Tibial nerve (tissue), 4 donors: Measurements from ENCODE around the gene CTNNA1.

Experiments used
- CTCF ChIP-seq, 5 experiments: fragments of 200-600 bp in 3 of 5; fragments of 450-650 bp in 2 of 5; sonication (generic) in 3 of 5; IDR thresholded peaks; one replicate each; pipeline ENCODE4 v1.5.1; 2016 to 2019; ENCODE audit warnings: antibody characterized with exemption in 5 of 5, mild to moderate bottlenecking in 3 of 5, moderate library complexity in 2 of 5
- EP300 ChIP-seq, 2 donors: sonication (generic); formaldehyde crosslinking; IDR thresholded peaks; one replicate each; pipeline ENCODE4 v1.6.1; 2017; ENCODE audit warnings: antibody characterized with exemption in 2 of 2, mild to moderate bottlenecking in 1 of 2
- POLR2A ChIP-seq, 2 donors: fragments of 450-650 bp; IDR thresholded peaks; one replicate each; pipeline ENCODE4 v1.6.1; 2017; ENCODE audit warnings: antibody characterized with exemption in 2 of 2, mild to moderate bottlenecking in 2 of 2, moderate library complexity in 2 of 2

- TF ChIP-seq CTCF (IDR thresholded peaks at IDR 0.05): no peak
- TF ChIP-seq EP300 (IDR thresholded peaks at IDR 0.05): no peak
- TF ChIP-seq POLR2A (IDR thresholded peaks at IDR 0.05): no peak
Observed at GRCh38 chr5:138820695-138821094, 67.5 kb downstream of the CTNNA1 start.
